SHP77 (cell line): Measurements from ENCODE around the gene OR10A6.

Experiments
- DNase-seq, 2 experiments: peaks; one replicate each; lab custom pipeline; 2025; lab: John Stamatoyannopoulos, UW

OR10A6 gene

GRCh38 chr11:7931168-7931567, at the start of gene OR10A6:
TSS of gene OR10A6 (minus strand) at chr11:7931268. CDS start at chr11:7928662, 2,606 bp downstream.
- DNase-seq = no peak

- DNase-seq = no peak
Observed at GRCh38 chr11:7977232-7977917, 46.3 kb upstream of the OR10A6 start.

GRCh38 chr11:7974668-7975067, 43.6 kb upstream of the OR10A6 start:
- DNase-seq = no peak

GRCh38 chr11:7973011-7973410, 41.9 kb upstream of the OR10A6 start:
- DNase-seq = no peak

GRCh38 chr11:7971846-7972245, 40.8 kb upstream of the OR10A6 start:
- no peak for DNase-seq

- no peak for DNase-seq
Observed at GRCh38 chr11:7969756-7970646, 38.9 kb upstream of the OR10A6 start.

- no peak for DNase-seq
Observed at GRCh38 chr11:7968686-7969085, 37.6 kb upstream of the OR10A6 start.

GRCh38 chr11:7967826-7968225, 36.8 kb upstream of the OR10A6 start:
- no peak for DNase-seq

GRCh38 chr11:7967097-7967496, 36.0 kb upstream of the OR10A6 start:
- no peak for DNase-seq

- DNase-seq = no peak
Observed at GRCh38 chr11:7965386-7965785, 34.3 kb upstream of the OR10A6 start, which contains the start of gene NLRP10. TSS of gene NLRP10 (minus strand) at chr11:7965447. CDS start at chr11:7963495, 1,952 bp downstream.

- no peak for DNase-seq
Observed at GRCh38 chr11:7964873-7965272, 33.8 kb upstream of the OR10A6 start.

GRCh38 chr11:7964261-7964660, 33.2 kb upstream of the OR10A6 start:
- no peak for DNase-seq

- no peak for DNase-seq
Observed at GRCh38 chr11:7955191-7955590, 24.1 kb upstream of the OR10A6 start.

GRCh38 chr11:7949934-7950333, 18.9 kb upstream of the OR10A6 start:
- no peak for DNase-seq

- DNase-seq = no peak
Observed at GRCh38 chr11:7944123-7944522, 13.1 kb upstream of the OR10A6 start.

GRCh38 chr11:7941608-7942007, 10.5 kb upstream of the OR10A6 start, which contains the start of gene OR10A3:
TSS of gene OR10A3 (minus strand) at chr11:7941708. CDS start at chr11:7939520, 2,188 bp downstream.
- DNase-seq = no peak

- no peak for DNase-seq
Observed at GRCh38 chr11:7941146-7941545, 10.1 kb upstream of the OR10A6 start.

GRCh38 chr11:7936615-7937014, 5.5 kb upstream of the OR10A6 start:
- no peak for DNase-seq

- DNase-seq = no peak
Observed at GRCh38 chr11:7927635-7928034, 3.4 kb downstream of the OR10A6 start.

- no peak for DNase-seq
Observed at GRCh38 chr11:7924536-7924935, 6.5 kb downstream of the OR10A6 start.

GRCh38 chr11:7918141-7918540, 12.9 kb downstream of the OR10A6 start:
- no peak for DNase-seq

GRCh38 chr11:7911011-7911410, 20.1 kb downstream of the OR10A6 start:
- no peak for DNase-seq

- DNase-seq = no peak
Observed at GRCh38 chr11:7910286-7910788, 20.7 kb downstream of the OR10A6 start.
